ENCODE results near the gene GIMAP6. TPM values are rescaled to one million over a fixed set of nuclear protein-coding genes. Genes with fewer than 3 reads are reported as not detected.
"Not testable (repeated sequence)": the region's sequence is repeated elsewhere in the genome, so short reads cannot be mapped to it uniquely, and the experiment has no call there.

The GIMAP6 gene
- total and polyA plus RNA-seq, 2 of the 8 experiments (the other 6 are each of a cell fraction or from before 2014, with no cell fraction given): not detected

DNA sequence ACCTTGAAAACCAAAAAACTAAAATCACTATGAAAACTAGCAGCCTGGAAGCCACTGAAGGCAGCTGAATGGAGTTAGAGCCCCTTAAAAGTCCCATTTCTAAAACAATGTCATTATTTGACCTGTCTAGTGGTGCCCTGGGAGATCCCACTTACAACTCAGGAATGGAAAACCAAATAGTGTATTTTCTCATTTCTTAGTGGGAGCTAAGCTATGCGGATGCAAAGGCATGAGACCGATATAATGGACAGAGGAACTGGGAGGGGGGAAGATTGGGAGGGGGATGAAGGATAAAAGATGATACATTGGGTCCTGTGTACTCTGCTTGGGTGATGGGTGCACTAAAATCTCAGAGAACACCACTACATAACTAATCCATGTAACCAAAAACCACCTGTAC is 43.5 kb upstream of the GIMAP6 start (continued):
- no peak for TF ChIP-seq ATF3 (IDR thresholded peaks at IDR 0.05; ENCODE audit: insufficient read depth, low read depth, low read length)

GRCh38 chr7:150671798-150672585 is 39.8 kb upstream of the GIMAP6 start:
- H3K79me1 ChIP-seq (ENCODE audit: low read depth, low read length); H2BK20ac ChIP-seq (ENCODE audit: low read length); CTCF ChIA-PET (ENCODE audit: partially characterized antibody); H4K20me1 ChIP-seq (replicated peaks in 1 of 2; ENCODE audit: control insufficient read depth in 1 of 2, insufficient read depth in 2 of 2, low read length in 2 of 2); H3K56ac ChIP-seq (replicated peaks; ENCODE audit: insufficient read length, low read depth, low read length); FAIRE-seq; H3K9me3 ChIP-seq (ENCODE audit: insufficient read depth in 2 of 2, low read depth in 1 of 2, low read length in 1 of 2); H3K4ac ChIP-seq (replicated peaks; ENCODE audit: insufficient read length, low read depth, low read length); POLR2A ChIA-PET (ENCODE audit: partially characterized antibody); H2BK15ac ChIP-seq (ENCODE audit: low read length); H3K9ac ChIP-seq (replicated peaks in 1 of 4; ENCODE audit: extremely low read depth in 1 of 4, low read depth in 3 of 4, low read length in 3 of 4); H2AFZ ChIP-seq (ENCODE audit: low read length); H3K23me2 ChIP-seq (ENCODE audit: low read depth, low read length); H3K27me3 ChIP-seq (replicated peaks in 1 of 4; ENCODE audit: control insufficient read depth in 3 of 4, extremely low read depth in 1 of 4, insufficient read depth in 3 of 4, low read length in 3 of 4); H3K27ac ChIP-seq (ENCODE audit: low read depth, low read length); H4K91ac ChIP-seq (replicated peaks; ENCODE audit: insufficient read length, low read length); H3K18ac ChIP-seq (ENCODE audit: extremely low read depth, low read length); H3K4me2 ChIP-seq (ENCODE audit: insufficient read depth in 1 of 2, low read depth in 2 of 2, low read length in 2 of 2); H2BK120ac ChIP-seq (replicated peaks; ENCODE audit: low read depth, low read length); H2BK12ac ChIP-seq (ENCODE audit: low read depth, low read length); H2BK5ac ChIP-seq (ENCODE audit: low read depth, low read length); H4K5ac ChIP-seq (ENCODE audit: insufficient read length, low read depth, low read length); H3K4me1 ChIP-seq (replicated peaks in 1 of 4; ENCODE audit: control insufficient read depth in 3 of 4, insufficient read depth in 4 of 4, low read length in 3 of 4); H4K8ac ChIP-seq (ENCODE audit: extremely low read depth, insufficient read depth, low read length); H3K36me3 ChIP-seq (ENCODE audit: control insufficient read depth in 2 of 4, insufficient read depth in 4 of 4, low read length in 3 of 4); H3K14ac ChIP-seq (ENCODE audit: insufficient read length); H3K23ac ChIP-seq (ENCODE audit: insufficient read length); H3K79me2 ChIP-seq (ENCODE audit: control insufficient read depth in 1 of 2, insufficient read depth in 2 of 2, low read length in 2 of 2); H2AK5ac ChIP-seq (ENCODE audit: low read depth, low read length); DNase-seq (ENCODE audit: low read depth in 1 of 2, low spot score in 2 of 2); H3K4me3 ChIP-seq (ENCODE audit: extremely low read depth in 1 of 4, insufficient read depth in 2 of 4, low read depth in 3 of 4, low read length in 4 of 4): not testable (repeated sequence)
- 92% methylated on average over 7 of the region's 7 CpGs; no CpG with 5 or more reads in 1 of the 2 experiments for WGBS, 2 experiments (ENCODE audit: extremely low coverage in 1 of 2, insufficient coverage in 1 of 2, insufficient read length in 1 of 2, insufficient replicate concordance in 2 of 2, low coverage in 1 of 2, low lambda C conversion rate in 2 of 2, missing lambda C conversion rate in 1 of 2)

All from H1 (cell line).